Measurements from ENCODE around the gene TBC1D22A. TPM values are rescaled to one million over a fixed set of nuclear protein-coding genes. Genes with fewer than 3 reads are reported as not detected.

TBC1D22A gene
- total RNA-seq, 4 donors from 2014 or later: 16.2 to 22.2 (median 17.8) TPM

DNA sequence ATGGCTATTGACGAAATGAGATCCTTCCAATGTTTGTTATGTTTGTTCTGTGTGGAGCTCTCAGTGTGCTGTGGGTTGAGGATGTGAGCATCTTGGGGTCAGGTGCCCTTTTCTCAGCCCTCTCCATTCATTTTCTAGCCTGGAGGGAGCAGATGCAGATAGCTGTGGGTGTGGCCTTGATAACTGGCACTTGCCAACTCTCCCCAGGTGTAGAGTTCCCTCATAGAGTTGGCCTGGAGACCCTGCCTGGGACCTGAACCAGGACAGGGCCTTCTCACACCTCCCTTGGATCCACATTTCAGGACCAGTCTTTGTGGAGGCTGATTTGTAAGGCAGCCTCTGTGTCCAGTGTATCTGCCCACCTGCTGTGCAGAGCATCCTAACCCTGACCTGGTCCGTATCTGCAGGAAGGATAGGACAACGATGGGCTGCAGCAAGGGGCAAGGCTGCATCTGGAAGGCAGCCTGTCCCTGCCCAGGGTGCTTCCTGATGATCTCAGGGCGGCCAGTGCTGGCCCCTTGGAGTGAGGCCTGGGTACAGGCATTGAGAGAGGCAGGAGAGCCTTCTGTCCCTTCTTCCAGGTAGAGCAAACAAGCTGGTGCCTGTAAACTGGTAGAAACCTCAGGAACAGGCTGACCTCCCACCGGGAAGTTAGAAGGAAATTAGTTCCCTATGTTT is 245.9 kb downstream of the TBC1D22A start:
- H3K27me3 ChIP-seq: no peaks in the 10 kb centered on the region
- no peaks in the 10 kb centered on the region for H3K4me1 ChIP-seq
- peaks cover 0 to 27% of the 10 kb centered on the region in 2 donors for H3K36me3 ChIP-seq
- 92 to 95% methylated on average over 2 to 3 of the region's 5 CpGs for WGBS, 2 donors (ENCODE audit: low coverage in 1 of 2)
- H3K9me3 ChIP-seq: no peaks in the 10 kb centered on the region
- no peak for ATAC-seq
- H3K4me3 ChIP-seq: no peak overlapping the region
- TF ChIP-seq POLR2AphosphoS5 (IDR thresholded peaks at IDR 0.05) (no peak), POLR2A (IDR thresholded peaks at IDR 0.05) (no peak), EP300 (IDR thresholded peaks at IDR 0.05) (no peak)
- TF ChIP-seq, protein P1, sequence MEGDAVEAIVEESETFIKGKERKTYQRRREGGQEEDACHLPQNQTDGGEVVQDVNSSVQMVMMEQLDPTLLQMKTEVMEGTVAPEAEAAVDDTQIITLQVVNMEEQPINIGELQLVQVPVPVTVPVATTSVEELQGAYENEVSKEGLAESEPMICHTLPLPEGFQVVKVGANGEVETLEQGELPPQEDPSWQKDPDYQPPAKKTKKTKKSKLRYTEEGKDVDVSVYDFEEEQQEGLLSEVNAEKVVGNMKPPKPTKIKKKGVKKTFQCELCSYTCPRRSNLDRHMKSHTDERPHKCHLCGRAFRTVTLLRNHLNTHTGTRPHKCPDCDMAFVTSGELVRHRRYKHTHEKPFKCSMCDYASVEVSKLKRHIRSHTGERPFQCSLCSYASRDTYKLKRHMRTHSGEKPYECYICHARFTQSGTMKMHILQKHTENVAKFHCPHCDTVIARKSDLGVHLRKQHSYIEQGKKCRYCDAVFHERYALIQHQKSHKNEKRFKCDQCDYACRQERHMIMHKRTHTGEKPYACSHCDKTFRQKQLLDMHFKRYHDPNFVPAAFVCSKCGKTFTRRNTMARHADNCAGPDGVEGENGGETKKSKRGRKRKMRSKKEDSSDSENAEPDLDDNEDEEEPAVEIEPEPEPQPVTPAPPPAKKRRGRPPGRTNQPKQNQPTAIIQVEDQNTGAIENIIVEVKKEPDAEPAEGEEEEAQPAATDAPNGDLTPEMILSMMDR (IDR thresholded peaks at IDR 0.05): no peak
- no peak overlapping the region for H3K27ac ChIP-seq

DNA sequence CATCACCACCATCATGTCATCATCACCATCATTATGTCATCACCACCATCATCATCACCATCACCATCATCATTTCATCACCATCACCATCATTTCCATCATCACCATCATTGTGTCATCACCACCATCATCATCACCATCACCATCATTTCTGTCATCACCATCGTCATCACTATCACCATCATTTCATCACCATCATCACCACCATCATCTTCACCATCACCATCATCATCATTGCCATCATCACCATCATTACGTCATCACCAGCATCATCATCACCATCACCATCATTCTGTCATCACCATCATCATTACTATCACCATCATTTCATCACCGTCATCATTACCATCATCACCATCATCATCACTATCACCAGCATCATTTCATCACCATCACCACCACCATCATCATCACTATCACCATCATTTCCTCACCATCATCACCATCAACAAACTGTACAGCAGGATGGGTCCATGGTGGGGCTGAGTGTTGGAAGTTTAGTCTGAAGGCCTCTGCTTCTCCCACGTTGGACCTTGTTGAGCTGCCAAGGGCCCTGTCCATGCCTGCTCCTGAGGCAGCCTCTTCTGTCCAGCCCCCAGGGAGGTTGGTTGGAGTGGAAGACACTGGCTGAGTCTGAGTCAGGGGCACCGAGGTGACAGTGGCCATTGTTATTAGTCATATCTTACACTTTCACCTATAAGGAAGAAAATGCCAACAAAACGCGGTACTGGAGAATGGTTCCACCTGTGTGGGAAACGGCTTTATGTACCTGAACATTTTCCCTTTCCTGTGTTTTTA is 247.1 kb downstream of the TBC1D22A start:
- Histone ChIP-seq H3K4me1 (no peaks in the 10 kb centered on the region), H3K36me3 (peaks cover 0 to 29% of the 10 kb centered on the region in 2 donors), H3K27me3 (no peaks in the 10 kb centered on the region), H3K4me3 (no peak overlapping the region), H3K27ac (no peak overlapping the region), H3K9me3 (no peaks in the 10 kb centered on the region)
- 87 to 98% methylated on average over 7 to 8 of the region's 8 CpGs for WGBS, 2 donors (ENCODE audit: low coverage in 1 of 2)
- TF ChIP-seq EP300 (IDR thresholded peaks at IDR 0.05) (no peak), POLR2A (IDR thresholded peaks at IDR 0.05) (no peak), POLR2AphosphoS5 (IDR thresholded peaks at IDR 0.05) (no peak)
- TF ChIP-seq, protein P1 (IDR thresholded peaks at IDR 0.05): no peak
- ATAC-seq: no peak

DNA sequence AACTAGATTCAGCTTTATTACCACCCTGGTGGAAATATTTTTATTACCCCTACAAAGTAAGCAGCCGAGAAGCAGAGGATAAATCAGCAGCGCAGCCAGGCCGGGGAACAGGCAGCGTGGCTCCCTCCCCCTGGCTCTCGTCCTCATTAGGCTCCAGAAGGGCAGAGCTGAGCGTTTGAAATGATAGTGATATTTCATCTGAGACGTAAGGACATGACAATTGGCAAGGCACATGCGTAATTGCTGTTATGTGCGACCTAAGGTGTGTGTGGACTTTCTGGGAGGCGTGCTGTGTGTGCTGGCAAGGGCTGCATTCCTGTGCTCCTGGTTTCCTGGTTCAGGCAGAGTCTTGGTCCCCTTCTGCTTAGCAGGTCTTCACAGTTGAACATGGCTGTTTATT is 247.8 kb downstream of the TBC1D22A start:
- 93 to 98% methylated on average over 6 to 8 of the region's 10 CpGs for WGBS, 2 donors (ENCODE audit: low coverage in 1 of 2)
- Histone ChIP-seq H3K9me3 (no peaks in the 10 kb centered on the region), H3K4me3 (no peak overlapping the region), H3K36me3 (peaks cover 0 to 36% of the 10 kb centered on the region in 2 donors), H3K4me1 (no peaks in the 10 kb centered on the region), H3K27ac (no peak overlapping the region), H3K27me3 (no peaks in the 10 kb centered on the region)
- ATAC-seq: no peak
- TF ChIP-seq POLR2AphosphoS5 (IDR thresholded peaks at IDR 0.05) (no peak), POLR2A (IDR thresholded peaks at IDR 0.05) (no peak), EP300 (IDR thresholded peaks at IDR 0.05) (no peak)
- TF ChIP-seq, protein P1 (IDR thresholded peaks at IDR 0.05): no peak

DNA sequence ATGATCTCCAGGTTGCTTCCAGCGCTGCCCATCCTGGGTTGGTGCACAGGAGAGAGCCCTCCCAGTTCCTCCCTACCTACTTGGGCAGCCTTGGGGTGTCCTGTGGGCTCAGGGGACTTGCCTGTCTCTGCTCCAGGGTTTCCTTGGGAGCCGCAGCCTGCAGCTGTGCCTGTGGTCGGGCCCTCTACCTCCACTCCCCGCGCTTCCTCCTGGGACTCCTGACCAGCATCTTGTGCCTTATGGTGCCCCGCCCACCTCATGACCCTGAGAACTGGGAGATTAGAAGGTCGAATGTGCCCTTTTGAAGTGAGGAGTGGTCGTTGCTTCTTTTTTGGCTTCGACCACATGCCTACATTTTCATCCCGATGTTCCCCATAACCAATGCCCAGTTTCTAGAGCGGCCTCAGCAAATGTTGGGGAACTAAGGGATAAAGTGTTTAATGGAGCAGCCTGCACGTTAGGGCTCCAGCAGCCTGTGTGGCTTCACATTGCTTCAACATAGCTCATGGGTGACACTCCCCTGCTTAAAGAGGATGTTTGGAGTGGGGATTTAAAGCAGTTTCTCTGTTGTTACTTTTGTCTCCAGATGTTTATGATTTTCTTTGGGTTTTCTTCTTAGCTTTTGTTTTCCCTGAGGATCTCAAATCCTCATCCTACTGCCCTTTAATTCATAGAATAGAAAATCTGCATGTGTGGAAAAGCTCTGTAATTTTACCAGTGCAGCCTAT is 248.8 kb downstream of the TBC1D22A start:
- TF ChIP-seq POLR2AphosphoS5 (IDR thresholded peaks at IDR 0.05) (no peak), POLR2A (IDR thresholded peaks at IDR 0.05) (no peak), EP300 (IDR thresholded peaks at IDR 0.05) (no peak)
- TF ChIP-seq, protein P1 (IDR thresholded peaks at IDR 0.05): no peak
- Histone ChIP-seq H3K4me3 (no peak overlapping the region), H3K27ac (no peak overlapping the region), H3K36me3 (peaks cover 0 to 45% of the 10 kb centered on the region in 2 donors), H3K9me3 (no peaks in the 10 kb centered on the region), H3K27me3 (no peaks in the 10 kb centered on the region), H3K4me1 (no peaks in the 10 kb centered on the region)
- whole genome bisulfite sequencing, 2 donors (ENCODE audit: low coverage in 1 of 2): 81% methylated on average over 7 of the region's 12 CpGs; no CpG with 5 or more reads in 1 of the 2 donors
- ATAC-seq: no peak

All from gastroesophageal sphincter (tissue), 4 donors.